Measurements from ENCODE around the gene TRAPPC14.

DNA sequence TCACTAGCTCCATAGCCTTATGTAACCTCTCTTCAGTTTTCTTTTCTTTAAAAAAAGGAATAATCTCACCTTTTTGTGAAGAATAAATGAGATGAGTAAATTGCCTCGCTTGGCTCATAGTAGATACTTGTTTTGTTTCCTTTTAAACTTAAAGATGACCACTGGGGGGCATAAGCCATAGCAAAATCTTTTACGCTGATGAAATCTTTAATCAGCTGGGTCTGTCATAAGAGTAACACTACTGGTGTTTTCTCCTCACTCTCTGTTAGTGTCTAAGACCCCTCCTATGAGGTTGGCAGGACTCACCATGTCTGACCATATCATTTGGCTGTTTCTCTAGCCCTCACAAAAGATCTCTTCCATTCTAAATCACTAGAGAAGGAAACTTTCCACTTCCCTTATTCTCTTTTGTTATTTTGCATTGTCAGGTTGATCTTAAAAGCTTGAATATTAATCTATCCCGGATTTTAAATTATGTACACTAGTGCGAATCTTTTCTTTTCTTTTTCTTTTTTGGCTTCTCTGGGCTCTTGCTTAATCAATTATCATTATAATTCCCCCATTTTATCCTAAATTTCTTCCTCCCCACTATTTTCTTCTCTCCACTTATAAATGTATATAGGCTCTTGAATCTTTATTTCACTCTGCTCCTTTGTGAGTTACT, 31.7 kb upstream of the TRAPPC14 start:
- TF ChIP-seq CAMTA2 (CRISPR knock-in tag; conservative IDR thresholded peaks at IDR 0.05) (no peak), MAFK (IDR thresholded peaks at IDR 0.05; ENCODE audit: low read length) (no peak), HDAC6 (IDR thresholded peaks at IDR 0.05; ENCODE audit: low read depth, low read length) (no peak), POLR2AphosphoS5 (IDR thresholded peaks at IDR 0.05; ENCODE audit: control insufficient read depth, insufficient read depth, low read depth, low read length) (no peak)
- TF ChIP-seq, protein P1, sequence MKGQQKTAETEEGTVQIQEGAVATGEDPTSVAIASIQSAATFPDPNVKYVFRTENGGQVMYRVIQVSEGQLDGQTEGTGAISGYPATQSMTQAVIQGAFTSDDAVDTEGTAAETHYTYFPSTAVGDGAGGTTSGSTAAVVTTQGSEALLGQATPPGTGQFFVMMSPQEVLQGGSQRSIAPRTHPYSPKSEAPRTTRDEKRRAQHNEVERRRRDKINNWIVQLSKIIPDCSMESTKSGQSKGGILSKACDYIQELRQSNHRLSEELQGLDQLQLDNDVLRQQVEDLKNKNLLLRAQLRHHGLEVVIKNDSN (CRISPR knock-in tag; IDR thresholded peaks at IDR 0.05), result no peak
- TF ChIP-seq, protein P2, sequence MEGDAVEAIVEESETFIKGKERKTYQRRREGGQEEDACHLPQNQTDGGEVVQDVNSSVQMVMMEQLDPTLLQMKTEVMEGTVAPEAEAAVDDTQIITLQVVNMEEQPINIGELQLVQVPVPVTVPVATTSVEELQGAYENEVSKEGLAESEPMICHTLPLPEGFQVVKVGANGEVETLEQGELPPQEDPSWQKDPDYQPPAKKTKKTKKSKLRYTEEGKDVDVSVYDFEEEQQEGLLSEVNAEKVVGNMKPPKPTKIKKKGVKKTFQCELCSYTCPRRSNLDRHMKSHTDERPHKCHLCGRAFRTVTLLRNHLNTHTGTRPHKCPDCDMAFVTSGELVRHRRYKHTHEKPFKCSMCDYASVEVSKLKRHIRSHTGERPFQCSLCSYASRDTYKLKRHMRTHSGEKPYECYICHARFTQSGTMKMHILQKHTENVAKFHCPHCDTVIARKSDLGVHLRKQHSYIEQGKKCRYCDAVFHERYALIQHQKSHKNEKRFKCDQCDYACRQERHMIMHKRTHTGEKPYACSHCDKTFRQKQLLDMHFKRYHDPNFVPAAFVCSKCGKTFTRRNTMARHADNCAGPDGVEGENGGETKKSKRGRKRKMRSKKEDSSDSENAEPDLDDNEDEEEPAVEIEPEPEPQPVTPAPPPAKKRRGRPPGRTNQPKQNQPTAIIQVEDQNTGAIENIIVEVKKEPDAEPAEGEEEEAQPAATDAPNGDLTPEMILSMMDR (IDR thresholded peaks at IDR 0.05 in 2 of 3, conservative IDR thresholded peaks at IDR 0.05 in 1 of 3; ENCODE audit: insufficient read depth in 2 of 3, low read depth in 1 of 3, low read length in 3 of 3), result peak; percentile 65 to 80 (median 73); a peak in 5 of 6 replicates
